Neural cell (in vitro differentiated cells): ENCODE measurements around the gene PSMA6.

Source experiments
- EZH2 ChIP-seq: fragments of 200-600, 300-800 bp; shearing (Covaris generic), sonication (generic); IDR thresholded peaks from 2 replicates; pipeline ENCODE4 v1.6.1; 2014; ENCODE audit warnings: antibody characterized with exemption, low read length, borderline replicate concordance, mild to moderate bottlenecking; ENCODE audit not compliant: insufficient read depth, poor library complexity, severe bottlenecking
- TF ChIP-seq, protein P1 (sequence below): fragments of 450-650 bp; IDR thresholded peaks from 2 replicates; pipeline ENCODE4 v1.5.1; 2014; ENCODE audit warnings: antibody characterized with exemption, mild to moderate bottlenecking, moderate library complexity; ENCODE audit not compliant: poor library complexity, severe bottlenecking

DNA sequence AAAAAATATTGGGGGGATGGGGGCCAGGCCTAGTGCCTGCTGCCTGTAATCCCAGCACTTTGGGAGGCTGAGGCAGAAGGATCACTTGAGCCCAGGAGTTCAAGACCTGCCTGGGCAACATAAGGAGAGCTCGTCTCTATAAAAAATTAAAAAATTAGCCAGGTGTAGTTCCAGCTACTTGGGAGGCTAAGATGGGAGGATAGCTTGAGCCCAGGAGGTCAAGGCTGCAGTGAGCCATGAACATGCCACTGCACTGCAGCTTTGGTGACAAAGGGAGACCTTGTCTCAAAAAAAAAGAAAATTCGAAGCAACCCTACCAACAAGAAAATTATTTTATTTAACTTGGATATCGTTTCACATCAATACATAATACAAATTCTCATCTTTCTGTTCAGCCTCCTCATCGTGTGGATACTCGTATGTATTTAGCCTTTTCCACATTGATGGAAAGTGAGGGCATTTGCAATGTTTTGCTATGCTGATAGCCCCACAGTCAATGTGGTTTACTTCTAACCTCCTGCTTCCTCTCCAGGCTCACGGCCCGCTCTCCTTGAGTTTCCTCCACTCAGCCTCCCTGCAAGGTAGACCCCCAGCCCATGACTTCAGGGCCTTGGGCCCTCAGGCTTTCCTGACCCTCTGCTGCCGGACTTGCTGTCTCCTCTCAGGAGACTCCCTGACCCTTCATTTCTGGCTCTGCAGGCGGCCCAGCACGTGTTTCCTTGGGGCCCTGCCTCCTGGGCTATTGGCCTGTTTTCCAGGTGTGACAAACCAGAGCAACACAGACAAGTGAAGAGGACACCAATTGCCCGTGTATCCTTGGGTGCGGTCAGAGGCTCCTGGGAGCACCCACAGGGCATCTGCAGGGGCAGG is 57.5 kb downstream of the PSMA6 start:
- TF ChIP-seq, protein P1, sequence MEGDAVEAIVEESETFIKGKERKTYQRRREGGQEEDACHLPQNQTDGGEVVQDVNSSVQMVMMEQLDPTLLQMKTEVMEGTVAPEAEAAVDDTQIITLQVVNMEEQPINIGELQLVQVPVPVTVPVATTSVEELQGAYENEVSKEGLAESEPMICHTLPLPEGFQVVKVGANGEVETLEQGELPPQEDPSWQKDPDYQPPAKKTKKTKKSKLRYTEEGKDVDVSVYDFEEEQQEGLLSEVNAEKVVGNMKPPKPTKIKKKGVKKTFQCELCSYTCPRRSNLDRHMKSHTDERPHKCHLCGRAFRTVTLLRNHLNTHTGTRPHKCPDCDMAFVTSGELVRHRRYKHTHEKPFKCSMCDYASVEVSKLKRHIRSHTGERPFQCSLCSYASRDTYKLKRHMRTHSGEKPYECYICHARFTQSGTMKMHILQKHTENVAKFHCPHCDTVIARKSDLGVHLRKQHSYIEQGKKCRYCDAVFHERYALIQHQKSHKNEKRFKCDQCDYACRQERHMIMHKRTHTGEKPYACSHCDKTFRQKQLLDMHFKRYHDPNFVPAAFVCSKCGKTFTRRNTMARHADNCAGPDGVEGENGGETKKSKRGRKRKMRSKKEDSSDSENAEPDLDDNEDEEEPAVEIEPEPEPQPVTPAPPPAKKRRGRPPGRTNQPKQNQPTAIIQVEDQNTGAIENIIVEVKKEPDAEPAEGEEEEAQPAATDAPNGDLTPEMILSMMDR = no peak
- no peak for TF ChIP-seq EZH2
